Type B pancreatic cell (in vitro differentiated cells): ENCODE measurements around the gene GPA33. TPM values are rescaled to one million over a fixed set of nuclear protein-coding genes. Genes with fewer than 3 reads are reported as not detected.

Experiments
- DNase-seq: peaks from one replicate; pipeline ENCODE4 v3.0.0; 2021; ENCODE audit warnings: mixed read lengths; ENCODE audit not compliant: unreplicated experiment; ENCODE audit errors: extremely low spot score
- H3K27ac Mint-ChIP-seq: 2 replicates; pipeline ENCODE4 v1.8.0; 2021; ENCODE audit warnings: mild to moderate bottlenecking, mixed read lengths
- H3K27me3 Mint-ChIP-seq: 2 replicates; pipeline ENCODE4 v1.8.0; 2021; ENCODE audit warnings: mixed read lengths
- H3K36me3 Mint-ChIP-seq: 2 replicates; pipeline ENCODE4 v1.8.0; 2021; ENCODE audit warnings: mixed read lengths
- H3K4me1 Mint-ChIP-seq: one replicate; pipeline ENCODE4 v1.8.0; 2021; ENCODE audit warnings: mixed read lengths; ENCODE audit not compliant: unreplicated experiment
- H3K4me3 Mint-ChIP-seq: 2 replicates; pipeline ENCODE4 v1.8.0; 2021; ENCODE audit warnings: mild to moderate bottlenecking, mixed read lengths
- H3K9me3 Mint-ChIP-seq: 2 replicates; pipeline ENCODE4 v1.8.0; 2021; ENCODE audit warnings: mixed read lengths
- CTCF ChIP-seq: fragments of 200-600 bp; sonication (generic); conservative IDR thresholded peaks from 2 replicates; pipeline ENCODE4 v1.5.0; 2021; ENCODE audit warnings: antibody characterized with exemption, mild to moderate bottlenecking
- total RNA-seq: library from RNA; stranded (reverse); gene quantifications from 2 replicates; pipeline ENCODE4 v1.2.1, GENCODE V29; 2021; ENCODE audit warnings: low replicate concordance

The GPA33 gene
- total RNA-seq, 1 donor from 2014 or later = 0.68 TPM

- no peak overlapping the region for H3K27ac Mint-ChIP-seq
- no peaks in the 10 kb centered on the region for H3K36me3 Mint-ChIP-seq
Observed at GRCh38 chr1:167082511-167083027, 7.6 kb downstream of the GPA33 start.

GRCh38 chr1:167081594-167082156 is 8.5 kb downstream of the GPA33 start:
- TF ChIP-seq CTCF = no peak
- DNase-seq = no peak
- H3K27ac Mint-ChIP-seq = no peak overlapping the region
- H3K4me3 Mint-ChIP-seq = no peak overlapping the region
- H3K4me1 Mint-ChIP-seq = no peaks in the 10 kb centered on the region
- no peaks in the 10 kb centered on the region for H3K36me3 Mint-ChIP-seq
- peaks cover 16% of the 10 kb centered on the region for H3K27me3 Mint-ChIP-seq
- H3K9me3 Mint-ChIP-seq = peaks cover 6% of the 10 kb centered on the region

More at GRCh38 chr1:167082511-167083027, 7.6 kb downstream of the GPA33 start:
- no peaks in the 10 kb centered on the region for H3K4me1 Mint-ChIP-seq
- no peak for DNase-seq
- TF ChIP-seq CTCF = no peak
- peaks cover 6% of the 10 kb centered on the region for H3K9me3 Mint-ChIP-seq
- H3K27me3 Mint-ChIP-seq = peaks cover 13% of the 10 kb centered on the region
- no peak overlapping the region for H3K4me3 Mint-ChIP-seq

GRCh38 chr1:167077868-167078210 is 12.3 kb downstream of the GPA33 start:
- no peak for DNase-seq
- Mint-ChIP-seq H3K4me1 (no peaks in the 10 kb centered on the region), H3K9me3 (peaks cover 6% of the 10 kb centered on the region), H3K27me3 (peaks cover 28% of the 10 kb centered on the region), H3K36me3 (no peaks in the 10 kb centered on the region), H3K27ac (no peak overlapping the region), H3K4me3 (no peak overlapping the region)
- no peak for TF ChIP-seq CTCF

- DNase-seq = no peak
- H3K4me1 Mint-ChIP-seq = no peaks in the 10 kb centered on the region
- H3K27me3 Mint-ChIP-seq = peaks cover 27% of the 10 kb centered on the region
- TF ChIP-seq CTCF = no peak
- H3K36me3 Mint-ChIP-seq = no peaks in the 10 kb centered on the region
- no peak overlapping the region for H3K27ac Mint-ChIP-seq
- peaks cover 6% of the 10 kb centered on the region for H3K9me3 Mint-ChIP-seq
- no peak overlapping the region for H3K4me3 Mint-ChIP-seq
Observed at GRCh38 chr1:167077128-167077867, 12.9 kb downstream of the GPA33 start.

GRCh38 chr1:167076136-167076710 is 14.0 kb downstream of the GPA33 start:
- peaks cover 25% of the 10 kb centered on the region for H3K27me3 Mint-ChIP-seq
- no peaks in the 10 kb centered on the region for H3K4me1 Mint-ChIP-seq
- H3K36me3 Mint-ChIP-seq = no peaks in the 10 kb centered on the region
- H3K27ac Mint-ChIP-seq = no peak overlapping the region
- no peak for DNase-seq
- H3K4me3 Mint-ChIP-seq = no peak overlapping the region
- no peak for TF ChIP-seq CTCF
- peaks cover 6% of the 10 kb centered on the region for H3K9me3 Mint-ChIP-seq
